CD14-positive monocyte (primary cell): Measurements from ENCODE around the gene IFT20. TPM values are rescaled to one million over a fixed set of nuclear protein-coding genes. Genes with fewer than 3 reads are reported as not detected.

Experiments
- DNase-seq, 3 donors: peaks; one replicate each; pipeline ENCODE4 v3.0.0-alpha.2; 2011 to 2022
- H2AFZ ChIP-seq: 2 replicates; pipeline ENCODE4 v1.6.0; 2012; ENCODE audit warnings: mild to moderate bottlenecking, low read depth, low read length, inconsistent platforms; ENCODE audit not compliant: insufficient read depth, poor library complexity, severe bottlenecking
- H3K27ac ChIP-seq, 2 donors: 1 replicate in 1 of 2; 2 replicates in 1 of 2; pipeline ENCODE4 v1.5.1; 2012 to 2013; ENCODE audit warnings: low read length in 2 of 2, control low read depth in 1 of 2, inconsistent platforms in 1 of 2, low read depth in 1 of 2, mild to moderate bottlenecking in 1 of 2
- H3K27me3 ChIP-seq, 2 donors: one replicate each; pipeline versions ENCODE4 v1.6.0 to v1.6.1; 2011 to 2013; ENCODE audit warnings: low read length in 2 of 2; ENCODE audit not compliant: control insufficient read depth in 2 of 2, insufficient read depth in 2 of 2
- H3K36me3 ChIP-seq, 2 donors: replicated peaks in 1 of 2; 1 replicate in 1 of 2; 2 replicates in 1 of 2; pipeline versions ENCODE4 v1.5.1 to v1.6.1; 2012 to 2013; ENCODE audit warnings: low read length in 2 of 2, control low read depth in 1 of 2, inconsistent platforms in 1 of 2, mild to moderate bottlenecking in 1 of 2; ENCODE audit not compliant: insufficient read depth in 2 of 2, control insufficient read depth in 1 of 2
- H3K4me1 ChIP-seq, 2 donors: 1 replicate in 1 of 2; 2 replicates in 1 of 2; pipeline versions ENCODE4 v1.5.1 to v1.6.1; 2012 to 2013; ENCODE audit warnings: low read length in 2 of 2, control low read depth in 1 of 2, inconsistent platforms in 1 of 2, mild to moderate bottlenecking in 1 of 2, moderate library complexity in 1 of 2; ENCODE audit not compliant: insufficient read depth in 2 of 2, control insufficient read depth in 1 of 2
- H3K4me2 ChIP-seq: replicated peaks from 2 replicates; pipeline ENCODE3; 2012; ENCODE audit warnings: low read length, moderate library complexity, mild to moderate bottlenecking; ENCODE audit not compliant: poor library complexity, severe bottlenecking; ENCODE audit errors: extremely low read depth
- H3K4me3 ChIP-seq, 3 experiments: fragments of 200-600 bp in 1 of 3; sonication (generic) in 1 of 3; replicated peaks in 1 of 3; 1 replicate in 2 of 3; 2 replicates in 1 of 3; pipeline ENCODE4 v1.5.1; 2011 to 2013; ENCODE audit warnings: low read length in 3 of 3, mild to moderate bottlenecking in 3 of 3, control low read depth in 2 of 3, low read depth in 2 of 3, inconsistent platforms in 1 of 3, moderate library complexity in 1 of 3
- H3K79me2 ChIP-seq: 2 replicates; pipeline ENCODE4 v1.6.0; 2012; ENCODE audit warnings: mild to moderate bottlenecking, control low read depth, inconsistent platforms, low read length, moderate library complexity; ENCODE audit not compliant: insufficient read depth
- H3K9ac ChIP-seq: 2 replicates; pipeline ENCODE4 v1.6.0; 2017; ENCODE audit warnings: low read length, mild to moderate bottlenecking; ENCODE audit not compliant: insufficient read depth, poor library complexity, severe bottlenecking
- H3K9me3 ChIP-seq, 2 donors: replicated peaks in 1 of 2; 1 replicate in 1 of 2; 2 replicates in 1 of 2; pipeline versions ENCODE4 v1.5.1 to v1.6.1; 2012 to 2013; ENCODE audit warnings: low read length in 2 of 2, control low read depth in 1 of 2; ENCODE audit not compliant: control insufficient read depth in 1 of 2, insufficient read depth in 1 of 2
- H4K20me1 ChIP-seq: 2 replicates; pipeline ENCODE4 v1.6.0; 2012; ENCODE audit warnings: mild to moderate bottlenecking, low read length, control low read depth, moderate library complexity; ENCODE audit not compliant: insufficient read depth
- H3K27ac Mint-ChIP-seq, 7 donors: one replicate each; pipeline ENCODE4 v1.8.0; 2020; ENCODE audit warnings: mild to moderate bottlenecking in 7 of 7, mixed read lengths in 7 of 7, moderate library complexity in 6 of 7, inconsistent platforms in 2 of 7
- H3K27me3 Mint-ChIP-seq, 3 donors: one replicate each; pipeline ENCODE4 v1.8.0; 2021 to 2022; ENCODE audit warnings: low read depth in 3 of 3, mild to moderate bottlenecking in 3 of 3, mixed read lengths in 3 of 3, moderate library complexity in 3 of 3, inconsistent platforms in 1 of 3
- H3K36me3 Mint-ChIP-seq, 2 donors: one replicate each; pipeline ENCODE4 v1.8.0; 2020; ENCODE audit warnings: mixed read lengths in 2 of 2, inconsistent platforms in 1 of 2, mild to moderate bottlenecking in 1 of 2
- H3K4me1 Mint-ChIP-seq: one replicate; pipeline ENCODE4 v1.8.0; 2020; ENCODE audit warnings: mild to moderate bottlenecking, mixed read lengths
- H3K4me3 Mint-ChIP-seq, 2 donors: one replicate each; pipeline ENCODE4 v1.8.0; 2020; ENCODE audit warnings: mild to moderate bottlenecking in 2 of 2, mixed read lengths in 2 of 2, moderate library complexity in 1 of 2
- H3K9me3 Mint-ChIP-seq, 7 donors: one replicate each; pipeline ENCODE4 v1.8.0; 2020 to 2022; ENCODE audit warnings: mixed read lengths in 7 of 7, mild to moderate bottlenecking in 6 of 7, moderate library complexity in 6 of 7, inconsistent platforms in 2 of 7
- WGBS: methylation state at CpG from one replicate; pipeline ENCODE4 v1.1.5; 2013; ENCODE audit warnings: missing lambda C conversion rate; ENCODE audit not compliant: insufficient coverage; 5-methylcytosine and 5-hydroxymethylcytosine counted together
- intact Hi-C, 2 donors: fragments of 100-400 bp; cut with micrococcal nuclease; formaldehyde crosslinking; loops; one replicate each; pipeline versions ENCODE4 v1.15.0 to v1.15.1; 2023
- polyA plus RNA-seq, 3 donors: library from polyadenylated mRNA; depleted of rRNA in 1 of 3; unstranded in 2 of 3; stranded (reverse) in 1 of 3; fragments of 300-500 nt in 2 of 3; fragments of >200 nt in 1 of 3; fragmentation: Illumina TruSeq in 2 of 3; gene quantifications; 1 replicate in 2 of 3; 2 replicates in 1 of 3; pipeline ENCODE4 v1.2.3, GENCODE V29; 2012 to 2021
- TF ChIP-seq, protein P1 (sequence below): fragments of 200-600 bp; IDR thresholded peaks from one replicate; pipeline ENCODE4 v1.8.0; 2022; ENCODE audit warnings: antibody characterized with exemption, mild to moderate bottlenecking

Gene IFT20
- polyA plus RNA-seq, 3 donors, result 61.1 to 79.1 (median 75.4) TPM

GRCh38 chr17:28372203-28372944 lies 37.1 kb upstream of the IFT20 start:
- Histone ChIP-seq H3K4me2 (peak overlapping the region; percentile 87), H3K27ac (no peak overlapping the region), H3K79me2 (no peaks in the 10 kb centered on the region), H3K4me1 (peaks cover 23 to 34% of the 10 kb centered on the region in 2 donors), H4K20me1 (peaks cover 4% of the 10 kb centered on the region), H3K36me3 (no peaks in the 10 kb centered on the region), H3K9me3 (peaks cover 2 to 7% of the 10 kb centered on the region in 2 donors), H3K4me3 (peak overlapping the region in 1 of 3 experiments; percentile 74), H3K9ac (peak overlapping the region; percentile 49), H3K27me3 (peaks cover 13 to 20% of the 10 kb centered on the region in 2 donors), H2AFZ (peak overlapping the region; percentile 82)
- Mint-ChIP-seq H3K9me3 (peaks cover 0 to 5% (median 1%) of the 10 kb centered on the region in 7 donors), H3K27ac (no peak overlapping the region), H3K4me1 (peaks cover 27% of the 10 kb centered on the region), H3K27me3 (peaks cover 23 to 44% (median 25%) of the 10 kb centered on the region in 3 donors), H3K36me3 (peaks cover 7 to 11% of the 10 kb centered on the region in 2 donors), H3K4me3 (peak overlapping the region; percentile 47 to 84)
- TF ChIP-seq, protein P1, sequence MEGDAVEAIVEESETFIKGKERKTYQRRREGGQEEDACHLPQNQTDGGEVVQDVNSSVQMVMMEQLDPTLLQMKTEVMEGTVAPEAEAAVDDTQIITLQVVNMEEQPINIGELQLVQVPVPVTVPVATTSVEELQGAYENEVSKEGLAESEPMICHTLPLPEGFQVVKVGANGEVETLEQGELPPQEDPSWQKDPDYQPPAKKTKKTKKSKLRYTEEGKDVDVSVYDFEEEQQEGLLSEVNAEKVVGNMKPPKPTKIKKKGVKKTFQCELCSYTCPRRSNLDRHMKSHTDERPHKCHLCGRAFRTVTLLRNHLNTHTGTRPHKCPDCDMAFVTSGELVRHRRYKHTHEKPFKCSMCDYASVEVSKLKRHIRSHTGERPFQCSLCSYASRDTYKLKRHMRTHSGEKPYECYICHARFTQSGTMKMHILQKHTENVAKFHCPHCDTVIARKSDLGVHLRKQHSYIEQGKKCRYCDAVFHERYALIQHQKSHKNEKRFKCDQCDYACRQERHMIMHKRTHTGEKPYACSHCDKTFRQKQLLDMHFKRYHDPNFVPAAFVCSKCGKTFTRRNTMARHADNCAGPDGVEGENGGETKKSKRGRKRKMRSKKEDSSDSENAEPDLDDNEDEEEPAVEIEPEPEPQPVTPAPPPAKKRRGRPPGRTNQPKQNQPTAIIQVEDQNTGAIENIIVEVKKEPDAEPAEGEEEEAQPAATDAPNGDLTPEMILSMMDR, result no peak
- no peak for DNase-seq
- WGBS, result 6% methylated on average over 46 of the region's 53 CpGs
- intact Hi-C loops, result no loop called here

GRCh38 chr17:28371245-28372202 lies 36.3 kb upstream of the IFT20 start, which contains the start of gene SARM1:
SARM1 (plus strand) TSS chr17:28371694; CDS start chr17:28372033, 339 bp downstream.
- peak in 2 of 3 donors; percentile 23 to 29 for DNase-seq
- Mint-ChIP-seq H3K27me3 (peaks cover 22 to 44% (median 25%) of the 10 kb centered on the region in 3 donors), H3K4me3 (peak within 1 kb of the TSS; percentile 80 to 87), H3K36me3 (peaks cover 12 to 15% of the 10 kb centered on the region in 2 donors), H3K9me3 (peaks cover 0 to 5% (median 1%) of the 10 kb centered on the region in 7 donors), H3K27ac (peak within 1 kb of the TSS in 4 of 7 donors; percentile 10 to 63 (median 52)), H3K4me1 (peaks cover 27% of the 10 kb centered on the region)
- Histone ChIP-seq H3K9ac (peak within 1 kb of the TSS; percentile 49), H3K27ac (no peak within 1 kb of the TSS), H3K4me1 (peaks cover 23 to 34% of the 10 kb centered on the region in 2 donors), H4K20me1 (peaks cover 4% of the 10 kb centered on the region), H3K4me2 (peak within 1 kb of the TSS; percentile 87), H3K36me3 (peaks cover 0 to 2% of the 10 kb centered on the region in 2 donors), H3K4me3 (peak within 1 kb of the TSS; percentile 14 to 74 (median 36)), H2AFZ (peak within 1 kb of the TSS; percentile 82), H3K9me3 (peaks cover 2 to 7% of the 10 kb centered on the region in 2 donors), H3K79me2 (no peaks in the 10 kb centered on the region), H3K27me3 (peaks cover 13 to 20% of the 10 kb centered on the region in 2 donors)
- TF ChIP-seq, protein P1, result no peak
- under 1% methylated on average over 69 of the region's 80 CpGs for WGBS
- intact Hi-C loops, result no loop called here
